ENCODE data around the gene DNAJC9. TPM values are rescaled to one million over a fixed set of nuclear protein-coding genes. Genes with fewer than 3 reads are reported as not detected.

Gene DNAJC9
- total RNA-seq, 1 experiment from 2014 or later: 282 TPM

DNA sequence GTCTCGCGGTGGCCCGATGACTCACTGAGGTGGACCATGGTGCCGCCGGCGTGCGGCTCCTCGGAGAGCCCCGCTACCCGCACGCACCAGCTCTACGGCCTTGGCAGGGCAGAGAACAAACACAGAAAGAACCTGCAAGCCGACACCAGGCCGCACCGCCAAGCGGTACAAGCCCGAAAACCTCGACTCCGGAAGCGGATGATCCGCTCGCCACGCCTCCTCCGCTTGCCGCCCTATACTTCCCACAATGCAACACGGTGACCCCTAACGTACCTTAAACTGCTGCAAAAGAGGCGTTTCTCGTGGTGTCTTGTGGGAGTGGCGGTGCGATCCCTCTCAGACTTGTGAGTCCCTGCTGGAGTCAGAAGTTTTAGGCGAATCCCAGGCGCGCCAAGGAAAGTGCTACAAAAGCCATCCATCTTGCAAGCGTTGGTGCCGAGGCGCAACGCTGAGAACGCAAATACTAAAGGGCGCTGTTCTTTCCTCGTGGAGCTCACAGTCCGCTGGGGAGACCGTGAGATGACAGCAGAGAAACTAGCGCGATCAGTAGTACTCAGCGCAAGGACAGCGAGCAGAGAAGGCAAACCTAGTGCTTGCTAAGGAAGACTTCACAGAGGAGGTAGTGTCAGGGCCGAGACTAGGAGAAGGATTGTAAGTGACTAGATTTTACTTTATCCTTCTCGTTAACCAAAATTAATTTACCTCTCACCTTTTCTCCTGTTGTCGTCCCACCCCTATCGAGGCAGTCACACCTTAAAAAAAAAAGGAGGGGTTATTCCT, 5.6 kb upstream of the DNAJC9 start, which contains the start of gene MRPS16:
Gene MRPS16 (minus strand): TSS at position 200 of the 780 bp plus-strand sequence. CDS start 162 bp downstream, at position 38.
- Histone ChIP-seq H3K27me3 (ENCODE audit: low read length) (no peaks in the 10 kb centered on the region), H3K79me2 (ENCODE audit: low read length) (peaks cover 69% of the 10 kb centered on the region), H2AFZ (ENCODE audit: low read length) (peak within 1 kb of the TSS; percentile 76), H3K27ac (ENCODE audit: low read length) (peak within 1 kb of the TSS; percentile 80), H3F3A (ENCODE audit: low read length, unreplicated experiment) (peaks cover 10% of the 10 kb centered on the region), H3K9me3 (ENCODE audit: low read length) (no peaks in the 10 kb centered on the region), H3K36me3 (ENCODE audit: low read depth, low read length) (peaks cover 24% of the 10 kb centered on the region), H3K4me2 (ENCODE audit: low read length) (peak within 1 kb of the TSS; percentile 91), H4K20me1 (ENCODE audit: low read length) (no peaks in the 10 kb centered on the region), H3K4me1 (ENCODE audit: insufficient read depth, low read length) (peaks cover 37% of the 10 kb centered on the region), H3K4me3 (ENCODE audit: low read length) (peak within 1 kb of the TSS; percentile 76), H3K9me2 (replicated peaks; ENCODE audit: low read length) (no peaks in the 10 kb centered on the region), H3K9ac (ENCODE audit: low read length) (peak within 1 kb of the TSS; percentile 90)
- TF ChIP-seq, protein P1, sequence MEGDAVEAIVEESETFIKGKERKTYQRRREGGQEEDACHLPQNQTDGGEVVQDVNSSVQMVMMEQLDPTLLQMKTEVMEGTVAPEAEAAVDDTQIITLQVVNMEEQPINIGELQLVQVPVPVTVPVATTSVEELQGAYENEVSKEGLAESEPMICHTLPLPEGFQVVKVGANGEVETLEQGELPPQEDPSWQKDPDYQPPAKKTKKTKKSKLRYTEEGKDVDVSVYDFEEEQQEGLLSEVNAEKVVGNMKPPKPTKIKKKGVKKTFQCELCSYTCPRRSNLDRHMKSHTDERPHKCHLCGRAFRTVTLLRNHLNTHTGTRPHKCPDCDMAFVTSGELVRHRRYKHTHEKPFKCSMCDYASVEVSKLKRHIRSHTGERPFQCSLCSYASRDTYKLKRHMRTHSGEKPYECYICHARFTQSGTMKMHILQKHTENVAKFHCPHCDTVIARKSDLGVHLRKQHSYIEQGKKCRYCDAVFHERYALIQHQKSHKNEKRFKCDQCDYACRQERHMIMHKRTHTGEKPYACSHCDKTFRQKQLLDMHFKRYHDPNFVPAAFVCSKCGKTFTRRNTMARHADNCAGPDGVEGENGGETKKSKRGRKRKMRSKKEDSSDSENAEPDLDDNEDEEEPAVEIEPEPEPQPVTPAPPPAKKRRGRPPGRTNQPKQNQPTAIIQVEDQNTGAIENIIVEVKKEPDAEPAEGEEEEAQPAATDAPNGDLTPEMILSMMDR (conservative IDR thresholded peaks at IDR 0.05; ENCODE audit: low read depth, low read length): no peak
- TF ChIP-seq EZH2 (IDR thresholded peaks at IDR 0.05; ENCODE audit: low read length, unreplicated experiment) (no peak), EZH2phosphoT487 (IDR thresholded peaks at IDR 0.05; ENCODE audit: borderline replicate concordance, low read length) (no peak)
- intact Hi-C loops (cut with micrococcal nuclease): loop anchor here (1.0 kb wide), 1 partner anchor 161 kb away; no protein-coding TSS in a partner anchor
- ChIA-PET POLR2A (ENCODE audit: unreplicated experiment) (interaction anchor here (0.6 to 1.6 kb wide), 8 partner anchors 11 to 415 kb away, joined by 3 to 12 read pairs (median 4); partner anchors contain the start of genes ECD, FAM149B1 and P4HA1), CTCF (interaction anchor here (0.6 to 1.5 kb wide), 5 partner anchors 10 to 84 kb away, joined by 3 to 4 read pairs (median 3); no protein-coding TSS in a partner anchor)
- peak; percentile 86 for ATAC-seq
- peak; percentile 100 for DNase-seq
- BruUV-seq (replicated peaks): TSS peak; percentile 82

DNA sequence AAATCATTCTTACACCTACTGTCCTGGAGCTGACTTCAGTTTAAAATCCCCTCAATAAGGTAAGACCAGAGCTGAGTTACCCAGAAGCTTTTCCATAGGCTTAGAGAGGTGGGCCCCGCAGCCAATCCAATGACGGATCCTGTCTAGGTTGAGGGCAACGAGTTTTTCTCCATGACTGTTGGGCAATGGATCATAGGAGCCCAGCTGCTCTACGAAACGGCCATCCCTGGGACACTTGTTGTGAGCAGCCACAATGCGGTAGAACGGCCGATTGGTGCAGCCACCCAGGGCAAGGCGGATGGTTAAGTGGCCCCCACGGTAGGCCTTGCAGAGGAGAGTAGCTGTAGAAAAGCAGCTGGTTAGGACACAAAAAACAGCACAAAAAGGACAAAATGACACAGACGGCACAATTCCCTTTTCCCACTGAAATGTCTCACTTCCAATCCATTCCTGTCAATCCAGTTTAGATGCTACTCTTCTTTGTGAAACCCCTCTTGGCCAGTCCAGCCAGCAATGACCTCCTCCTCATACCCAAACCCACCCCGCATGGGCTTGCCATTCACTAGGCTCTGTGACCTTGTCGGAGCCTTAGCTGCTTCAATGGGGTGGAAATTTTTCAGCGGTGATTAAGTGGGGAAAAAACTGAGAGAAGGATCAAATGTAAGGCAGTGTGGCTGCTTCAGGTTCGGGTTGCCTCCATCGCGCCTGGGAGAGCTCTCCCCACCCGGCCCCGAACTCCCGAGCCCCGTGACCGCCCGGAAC, 4.8 kb upstream of the DNAJC9 start:
- peak; percentile 59; the same call in 1 of the 2 replicates for ATAC-seq
- Histone ChIP-seq H3K4me3 (ENCODE audit: low read length) (peak overlapping the region; percentile 76), H4K20me1 (ENCODE audit: low read length) (no peaks in the 10 kb centered on the region), H3K9ac (ENCODE audit: low read length) (peak overlapping the region; percentile 90), H3K9me3 (ENCODE audit: low read length) (no peaks in the 10 kb centered on the region), H3F3A (ENCODE audit: low read length, unreplicated experiment) (peaks cover 12% of the 10 kb centered on the region), H3K27me3 (ENCODE audit: low read length) (no peaks in the 10 kb centered on the region), H3K79me2 (ENCODE audit: low read length) (peaks cover 71% of the 10 kb centered on the region), H3K27ac (ENCODE audit: low read length) (peak overlapping the region; percentile 80), H3K4me2 (ENCODE audit: low read length) (peak overlapping the region; percentile 91), H3K9me2 (replicated peaks; ENCODE audit: low read length) (no peaks in the 10 kb centered on the region), H3K4me1 (ENCODE audit: insufficient read depth, low read length) (peaks cover 41% of the 10 kb centered on the region), H3K36me3 (ENCODE audit: low read depth, low read length) (peaks cover 25% of the 10 kb centered on the region), H2AFZ (ENCODE audit: low read length) (peak overlapping the region; percentile 76)
- POLR2A ChIA-PET (ENCODE audit: unreplicated experiment): interaction anchor here (0.6 to 1.0 kb wide), 8 partner anchors 10 to 415 kb away, joined by 3 to 12 read pairs (median 4); partner anchors contain the start of gene P4HA1
- CTCF ChIA-PET: interaction anchor here (1.5 kb wide), 1 partner anchor 83 kb away, joined by 3 read pairs; no protein-coding TSS in a partner anchor
- peak; percentile 49 for DNase-seq
- TSS peak; percentile 72 for BruUV-seq (replicated peaks)
- TF ChIP-seq EZH2phosphoT487 (IDR thresholded peaks at IDR 0.05; ENCODE audit: borderline replicate concordance, low read length) (no peak), EZH2 (IDR thresholded peaks at IDR 0.05; ENCODE audit: low read length, unreplicated experiment) (no peak)
- TF ChIP-seq, protein P1 (conservative IDR thresholded peaks at IDR 0.05; ENCODE audit: low read depth, low read length): no peak
- intact Hi-C loops (cut with micrococcal nuclease): loop anchor here (1.0 kb wide), 1 partner anchor 161 kb away; no protein-coding TSS in a partner anchor

Data from PC-3 (cell line).